HFF-Myc (cell line): Measurements from ENCODE around the gene IL15RA.

Source experiments
- DNase-seq: peaks from one replicate; pipeline ENCODE4 v3.0.0-alpha.2; 2011; ENCODE audit warnings: low read depth; ENCODE audit errors: extremely low read depth
- H3K4me3 ChIP-seq: replicated peaks from 2 replicates; pipeline ENCODE4 v1.5.1; 2011; ENCODE audit warnings: low read depth, mild to moderate bottlenecking, control low read depth, low read length
- TF ChIP-seq, protein P1 (sequence below): IDR thresholded peaks from 2 replicates; pipeline ENCODE4 v1.5.1; 2012; ENCODE audit warnings: mild to moderate bottlenecking, low read depth, low read length, control low read depth; ENCODE audit errors: missing control alignments

IL15RA gene

GRCh38 chr10:5992398-5992797 is 15.1 kb upstream of the IL15RA start:
- DNase-seq, result no peak
- TF ChIP-seq, protein P1, sequence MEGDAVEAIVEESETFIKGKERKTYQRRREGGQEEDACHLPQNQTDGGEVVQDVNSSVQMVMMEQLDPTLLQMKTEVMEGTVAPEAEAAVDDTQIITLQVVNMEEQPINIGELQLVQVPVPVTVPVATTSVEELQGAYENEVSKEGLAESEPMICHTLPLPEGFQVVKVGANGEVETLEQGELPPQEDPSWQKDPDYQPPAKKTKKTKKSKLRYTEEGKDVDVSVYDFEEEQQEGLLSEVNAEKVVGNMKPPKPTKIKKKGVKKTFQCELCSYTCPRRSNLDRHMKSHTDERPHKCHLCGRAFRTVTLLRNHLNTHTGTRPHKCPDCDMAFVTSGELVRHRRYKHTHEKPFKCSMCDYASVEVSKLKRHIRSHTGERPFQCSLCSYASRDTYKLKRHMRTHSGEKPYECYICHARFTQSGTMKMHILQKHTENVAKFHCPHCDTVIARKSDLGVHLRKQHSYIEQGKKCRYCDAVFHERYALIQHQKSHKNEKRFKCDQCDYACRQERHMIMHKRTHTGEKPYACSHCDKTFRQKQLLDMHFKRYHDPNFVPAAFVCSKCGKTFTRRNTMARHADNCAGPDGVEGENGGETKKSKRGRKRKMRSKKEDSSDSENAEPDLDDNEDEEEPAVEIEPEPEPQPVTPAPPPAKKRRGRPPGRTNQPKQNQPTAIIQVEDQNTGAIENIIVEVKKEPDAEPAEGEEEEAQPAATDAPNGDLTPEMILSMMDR, result no peak

GRCh38 chr10:5991708-5992107 is 14.4 kb upstream of the IL15RA start:
- TF ChIP-seq, protein P1, result no peak
- no peak for DNase-seq
- H3K4me3 ChIP-seq, result no peak overlapping the region

More at GRCh38 chr10:5992398-5992797, 15.1 kb upstream of the IL15RA start:
- H3K4me3 ChIP-seq, result no peak overlapping the region

- TF ChIP-seq, protein P1, result no peak
- no peak for DNase-seq
- H3K4me3 ChIP-seq, result no peak overlapping the region
Measured at GRCh38 chr10:5989756-5990155, 12.4 kb upstream of the IL15RA start.

DNA sequence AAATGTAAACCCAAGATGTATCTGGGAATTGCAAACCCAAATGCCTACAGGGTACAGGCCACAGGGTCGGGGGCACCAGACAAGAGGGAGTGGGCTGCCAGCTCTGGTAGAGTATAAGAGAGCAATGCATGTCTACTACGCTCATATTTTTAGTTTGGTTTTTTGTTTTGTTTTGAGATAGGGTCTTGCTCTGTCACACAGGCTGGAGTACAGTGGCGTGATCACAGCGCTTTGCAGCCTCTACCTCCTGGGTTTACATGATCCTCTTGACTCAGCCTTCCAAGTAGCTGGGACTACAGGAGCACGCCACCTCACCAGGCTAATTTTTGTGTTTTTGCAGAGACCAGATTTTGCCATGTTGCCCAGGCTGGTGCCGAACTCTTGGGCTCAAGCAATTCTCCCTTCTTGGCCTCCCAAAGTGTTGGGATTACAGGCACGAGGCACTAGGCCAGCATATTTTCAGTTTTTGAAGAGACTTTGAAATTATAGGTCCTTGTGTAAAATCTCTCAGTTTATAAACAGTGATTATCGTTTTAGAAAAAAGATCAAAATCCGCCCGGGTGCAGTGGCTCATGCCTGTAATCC is 11.1 kb upstream of the IL15RA start:
- no peak for DNase-seq
- no peak overlapping the region for H3K4me3 ChIP-seq
- TF ChIP-seq, protein P1, result no peak

GRCh38 chr10:5987747-5988146 is 10.4 kb upstream of the IL15RA start:
- no peak overlapping the region for H3K4me3 ChIP-seq
- TF ChIP-seq, protein P1, result no peak
- no peak for DNase-seq

GRCh38 chr10:5985029-5985428 is 7.7 kb upstream of the IL15RA start:
- no peak for DNase-seq
- TF ChIP-seq, protein P1, result no peak
- no peak overlapping the region for H3K4me3 ChIP-seq

DNA sequence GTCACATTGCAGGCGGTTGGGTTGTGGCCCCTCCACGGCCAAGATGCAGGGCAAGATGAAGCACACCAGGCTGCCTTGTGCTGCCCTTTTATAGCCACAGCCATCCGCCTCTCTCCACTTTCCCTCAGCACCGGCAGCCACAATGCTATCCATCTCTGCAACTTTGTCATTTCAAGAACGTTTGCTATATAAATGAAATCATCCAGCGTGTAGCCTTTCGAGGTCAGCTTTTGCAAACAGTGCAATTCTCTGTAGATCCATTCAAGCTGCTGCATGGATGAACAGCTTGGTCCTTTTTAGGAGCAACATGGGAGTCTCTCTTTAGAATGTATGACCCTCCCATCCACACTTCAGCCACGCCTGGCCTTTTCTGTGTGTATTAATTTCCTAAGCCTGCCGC is 6.4 kb upstream of the IL15RA start:
- DNase-seq, result no peak
- TF ChIP-seq, protein P1, result no peak
- H3K4me3 ChIP-seq, result no peak overlapping the region
